HEK293 (cell line): ENCODE measurements around the gene INSL3.

Experiments
- AEBP2 ChIP-seq: fragments of 450-650 bp; formaldehyde crosslinking; IDR thresholded peaks from 2 replicates; pipeline ENCODE4 v1.5.1; 2016; ENCODE audit warnings: missing biosample characterization, missing genetic modification characterization, borderline replicate concordance
- FEZF1 ChIP-seq: fragments of 450-650 bp; formaldehyde crosslinking; IDR thresholded peaks from 2 replicates; pipeline ENCODE4 v1.5.1; 2016; ENCODE audit warnings: missing biosample characterization, missing genetic modification characterization
- IKZF3 ChIP-seq: fragments of 450-650 bp; IDR thresholded peaks from 2 replicates; pipeline ENCODE4 v1.5.0; 2018; ENCODE audit warnings: missing biosample characterization, mild to moderate bottlenecking, missing genetic modification characterization, moderate library complexity
- KLF17 ChIP-seq: fragments of 450-650 bp; formaldehyde crosslinking; IDR thresholded peaks from 2 replicates; pipeline ENCODE4 v1.5.1; 2016; ENCODE audit warnings: missing biosample characterization, missing genetic modification characterization
- PRDM6 ChIP-seq: fragments of 450-650 bp; formaldehyde crosslinking; IDR thresholded peaks from 2 replicates; pipeline ENCODE4 v1.5.1; 2017; ENCODE audit warnings: missing biosample characterization, missing genetic modification characterization
- SP3 ChIP-seq: fragments of 450-650 bp; formaldehyde crosslinking; IDR thresholded peaks from 2 replicates; pipeline ENCODE4 v1.5.1; 2016; ENCODE audit warnings: missing biosample characterization, missing genetic modification characterization
- SP7 ChIP-seq: fragments of 450-650 bp; formaldehyde crosslinking; IDR thresholded peaks from 2 replicates; pipeline ENCODE4 v1.5.1; 2016; ENCODE audit warnings: missing biosample characterization, missing genetic modification characterization
- ZBTB1 ChIP-seq: fragments of 450-650 bp; formaldehyde crosslinking; IDR thresholded peaks from 2 replicates; pipeline ENCODE4 v1.5.1; 2016; ENCODE audit warnings: missing biosample characterization, missing genetic modification characterization
- ZNF140 ChIP-seq: fragments of 450-650 bp; formaldehyde crosslinking; IDR thresholded peaks from 2 replicates; pipeline ENCODE4 v1.5.1; 2016; ENCODE audit warnings: missing biosample characterization, missing genetic modification characterization
- ZNF211 ChIP-seq: fragments of 450-650 bp; formaldehyde crosslinking; IDR thresholded peaks from 2 replicates; pipeline ENCODE4 v1.5.1; 2016; ENCODE audit warnings: low read depth, missing biosample characterization, missing genetic modification characterization
- ZNF266 ChIP-seq: fragments of 450-650 bp; formaldehyde crosslinking; IDR thresholded peaks from 2 replicates; pipeline ENCODE4 v1.5.1; 2016; ENCODE audit warnings: missing biosample characterization, missing genetic modification characterization, low read depth
- ZNF292 ChIP-seq: fragments of 450-650 bp; formaldehyde crosslinking; IDR thresholded peaks from 2 replicates; pipeline ENCODE4 v1.5.1; 2016; ENCODE audit warnings: low read depth, missing biosample characterization, missing genetic modification characterization, borderline replicate concordance
- ZNF302 ChIP-seq: fragments of 450-650 bp; formaldehyde crosslinking; IDR thresholded peaks from 2 replicates; pipeline ENCODE4 v1.5.1; 2016; ENCODE audit warnings: missing biosample characterization, missing genetic modification characterization, low read depth
- ZNF354C ChIP-seq: fragments of 450-650 bp; formaldehyde crosslinking; IDR thresholded peaks from 2 replicates; pipeline ENCODE4 v1.5.1; 2016; ENCODE audit warnings: missing biosample characterization, missing genetic modification characterization, low read depth, borderline replicate concordance
- ZNF37A ChIP-seq: fragments of 450-650 bp; IDR thresholded peaks from 2 replicates; pipeline ENCODE4 v1.5.1; 2018; ENCODE audit warnings: missing biosample characterization, missing genetic modification characterization
- ZNF398 ChIP-seq: fragments of 450-650 bp; formaldehyde crosslinking; IDR thresholded peaks from 2 replicates; pipeline ENCODE4 v1.5.1; 2017; ENCODE audit warnings: missing biosample characterization, missing genetic modification characterization
- ZNF530 ChIP-seq: fragments of 450-650 bp; formaldehyde crosslinking; IDR thresholded peaks from 2 replicates; pipeline ENCODE4 v1.5.1; 2016; ENCODE audit warnings: low read depth, missing biosample characterization, missing genetic modification characterization
- ZNF544 ChIP-seq: fragments of 450-650 bp; formaldehyde crosslinking; IDR thresholded peaks from 2 replicates; pipeline ENCODE4 v1.5.0; 2017; ENCODE audit warnings: missing biosample characterization, missing genetic modification characterization
- ZNF692 ChIP-seq: fragments of 450-650 bp; formaldehyde crosslinking; IDR thresholded peaks from 2 replicates; pipeline ENCODE4 v1.5.1; 2016; ENCODE audit warnings: missing biosample characterization, missing genetic modification characterization
- ZNF704 ChIP-seq: fragments of 450-650 bp; formaldehyde crosslinking; IDR thresholded peaks from 2 replicates; pipeline ENCODE4 v1.5.1; 2016; ENCODE audit warnings: missing biosample characterization, missing genetic modification characterization
- ZNF776 ChIP-seq: fragments of 450-650 bp; formaldehyde crosslinking; IDR thresholded peaks from 2 replicates; pipeline ENCODE4 v1.5.0; 2017; ENCODE audit warnings: missing biosample characterization, missing genetic modification characterization, borderline replicate concordance
- ZNF785 ChIP-seq: fragments of 450-650 bp; formaldehyde crosslinking; IDR thresholded peaks from 2 replicates; pipeline ENCODE4 v1.5.1; 2016; ENCODE audit warnings: missing biosample characterization, missing genetic modification characterization
- TF ChIP-seq, protein P1 (sequence below): IDR thresholded peaks from 2 replicates; pipeline ENCODE4 v1.6.1; 2011; ENCODE audit warnings: mild to moderate bottlenecking, low read depth, low read length, borderline replicate concordance
- TF ChIP-seq, protein P2 (sequence below): sonication (generic); formaldehyde crosslinking; IDR thresholded peaks from 2 replicates; pipeline ENCODE4 v1.8.1; 2022; ENCODE audit warnings: mild to moderate bottlenecking, moderate library complexity, missing genetic modification reagents
- TF ChIP-seq, protein P3 (sequence below): fragments of 450-650 bp; formaldehyde crosslinking; IDR thresholded peaks from 2 replicates; pipeline ENCODE4 v1.5.1; 2016; ENCODE audit warnings: missing biosample characterization, missing genetic modification characterization

Gene INSL3

GRCh38 chr19:17829855-17830566 lies 8.7 kb upstream of the INSL3 start (continued):
- TF ChIP-seq, protein P1, sequence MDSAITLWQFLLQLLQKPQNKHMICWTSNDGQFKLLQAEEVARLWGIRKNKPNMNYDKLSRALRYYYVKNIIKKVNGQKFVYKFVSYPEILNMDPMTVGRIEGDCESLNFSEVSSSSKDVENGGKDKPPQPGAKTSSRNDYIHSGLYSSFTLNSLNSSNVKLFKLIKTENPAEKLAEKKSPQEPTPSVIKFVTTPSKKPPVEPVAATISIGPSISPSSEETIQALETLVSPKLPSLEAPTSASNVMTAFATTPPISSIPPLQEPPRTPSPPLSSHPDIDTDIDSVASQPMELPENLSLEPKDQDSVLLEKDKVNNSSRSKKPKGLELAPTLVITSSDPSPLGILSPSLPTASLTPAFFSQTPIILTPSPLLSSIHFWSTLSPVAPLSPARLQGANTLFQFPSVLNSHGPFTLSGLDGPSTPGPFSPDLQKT, result no peak
- TF ChIP-seq SP3 (tag by site-specific recombination) (peak; percentile 45), ZBTB1 (tag by site-specific recombination) (no peak), ZNF692 (tag by site-specific recombination) (no peak), ZNF302 (no peak), ZNF140 (tag by site-specific recombination) (no peak), AEBP2 (no peak), PRDM6 (no peak), ZNF266 (tag by site-specific recombination) (no peak), ZNF292 (tag by site-specific recombination) (no peak), ZNF37A (tag by site-specific recombination) (no peak), ZNF398 (tag by site-specific recombination) (no peak), ZNF704 (tag by site-specific recombination) (no peak), ZNF530 (tag by site-specific recombination) (no peak), ZNF544 (tag by site-specific recombination) (no peak), IKZF3 (peak; percentile 49), SP7 (tag by site-specific recombination) (peak; percentile 18; the same call in 1 of the 2 replicates), KLF17 (tag by site-specific recombination) (no peak), ZNF776 (no peak), ZNF785 (tag by site-specific recombination) (no peak), FEZF1 (tag by site-specific recombination) (no peak), ZNF354C (no peak), ZNF211 (no peak)
- TF ChIP-seq, protein P2, sequence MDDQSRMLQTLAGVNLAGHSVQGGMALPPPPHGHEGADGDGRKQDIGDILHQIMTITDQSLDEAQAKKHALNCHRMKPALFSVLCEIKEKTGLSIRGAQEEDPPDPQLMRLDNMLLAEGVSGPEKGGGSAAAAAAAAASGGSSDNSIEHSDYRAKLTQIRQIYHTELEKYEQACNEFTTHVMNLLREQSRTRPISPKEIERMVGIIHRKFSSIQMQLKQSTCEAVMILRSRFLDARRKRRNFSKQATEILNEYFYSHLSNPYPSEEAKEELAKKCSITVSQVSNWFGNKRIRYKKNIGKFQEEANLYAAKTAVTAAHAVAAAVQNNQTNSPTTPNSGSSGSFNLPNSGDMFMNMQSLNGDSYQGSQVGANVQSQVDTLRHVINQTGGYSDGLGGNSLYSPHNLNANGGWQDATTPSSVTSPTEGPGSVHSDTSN (CRISPR knock-in tag), result no peak
- TF ChIP-seq, protein P3, sequence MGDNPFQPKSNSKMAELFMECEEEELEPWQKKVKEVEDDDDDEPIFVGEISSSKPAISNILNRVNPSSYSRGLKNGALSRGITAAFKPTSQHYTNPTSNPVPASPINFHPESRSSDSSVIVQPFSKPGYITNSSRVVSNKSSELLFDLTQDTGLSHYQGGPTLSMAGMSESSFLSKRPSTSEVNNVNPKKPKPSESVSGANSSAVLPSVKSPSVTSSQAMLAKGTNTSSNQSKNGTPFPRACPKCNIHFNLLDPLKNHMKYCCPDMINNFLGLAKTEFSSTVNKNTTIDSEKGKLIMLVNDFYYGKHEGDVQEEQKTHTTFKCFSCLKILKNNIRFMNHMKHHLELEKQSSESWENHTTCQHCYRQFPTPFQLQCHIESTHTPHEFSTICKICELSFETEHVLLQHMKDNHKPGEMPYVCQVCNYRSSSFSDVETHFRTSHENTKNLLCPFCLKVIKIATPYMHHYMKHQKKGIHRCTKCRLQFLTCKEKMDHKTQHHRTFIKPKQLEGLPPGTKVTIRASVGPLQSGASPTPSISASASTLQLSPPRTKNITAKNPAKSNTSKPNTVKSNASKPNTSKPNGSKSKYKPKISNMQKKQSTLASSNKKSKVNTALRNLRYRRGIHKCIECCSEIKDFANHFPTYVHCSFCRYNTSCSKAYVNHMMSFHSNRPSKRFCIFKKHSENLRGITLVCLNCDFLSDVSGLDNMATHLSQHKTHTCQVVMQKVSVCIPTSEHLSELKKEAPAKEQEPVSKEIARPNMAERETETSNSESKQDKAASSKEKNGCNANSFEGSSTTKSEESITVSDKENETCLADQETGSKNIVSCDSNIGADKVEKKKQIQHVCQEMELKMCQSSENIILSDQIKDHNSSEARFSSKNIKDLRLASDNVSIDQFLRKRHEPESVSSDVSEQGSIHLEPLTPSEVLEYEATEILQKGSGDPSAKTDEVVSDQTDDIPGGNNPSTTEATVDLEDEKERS (tag by site-specific recombination), result no peak
